GM12873 (cell line): ENCODE measurements around the gene EMP2.
A peak's percentile ranks its signal among the peaks of the same experiment; 100 is the strongest.

Experiments used
- TF ChIP-seq, protein P1 (sequence below): IDR thresholded peaks from 2 replicates; pipeline ENCODE4 v1.5.1; 2012; ENCODE audit warnings: low read depth, mild to moderate bottlenecking, moderate library complexity, low read length, control low read depth; ENCODE audit not compliant: insufficient read depth; ENCODE audit errors: missing control alignments

Gene EMP2

GRCh38 chr16:10514369-10515055 lies 65.9 kb downstream of the EMP2 start:
- TF ChIP-seq, protein P1, sequence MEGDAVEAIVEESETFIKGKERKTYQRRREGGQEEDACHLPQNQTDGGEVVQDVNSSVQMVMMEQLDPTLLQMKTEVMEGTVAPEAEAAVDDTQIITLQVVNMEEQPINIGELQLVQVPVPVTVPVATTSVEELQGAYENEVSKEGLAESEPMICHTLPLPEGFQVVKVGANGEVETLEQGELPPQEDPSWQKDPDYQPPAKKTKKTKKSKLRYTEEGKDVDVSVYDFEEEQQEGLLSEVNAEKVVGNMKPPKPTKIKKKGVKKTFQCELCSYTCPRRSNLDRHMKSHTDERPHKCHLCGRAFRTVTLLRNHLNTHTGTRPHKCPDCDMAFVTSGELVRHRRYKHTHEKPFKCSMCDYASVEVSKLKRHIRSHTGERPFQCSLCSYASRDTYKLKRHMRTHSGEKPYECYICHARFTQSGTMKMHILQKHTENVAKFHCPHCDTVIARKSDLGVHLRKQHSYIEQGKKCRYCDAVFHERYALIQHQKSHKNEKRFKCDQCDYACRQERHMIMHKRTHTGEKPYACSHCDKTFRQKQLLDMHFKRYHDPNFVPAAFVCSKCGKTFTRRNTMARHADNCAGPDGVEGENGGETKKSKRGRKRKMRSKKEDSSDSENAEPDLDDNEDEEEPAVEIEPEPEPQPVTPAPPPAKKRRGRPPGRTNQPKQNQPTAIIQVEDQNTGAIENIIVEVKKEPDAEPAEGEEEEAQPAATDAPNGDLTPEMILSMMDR: peak; percentile 62

DNA sequence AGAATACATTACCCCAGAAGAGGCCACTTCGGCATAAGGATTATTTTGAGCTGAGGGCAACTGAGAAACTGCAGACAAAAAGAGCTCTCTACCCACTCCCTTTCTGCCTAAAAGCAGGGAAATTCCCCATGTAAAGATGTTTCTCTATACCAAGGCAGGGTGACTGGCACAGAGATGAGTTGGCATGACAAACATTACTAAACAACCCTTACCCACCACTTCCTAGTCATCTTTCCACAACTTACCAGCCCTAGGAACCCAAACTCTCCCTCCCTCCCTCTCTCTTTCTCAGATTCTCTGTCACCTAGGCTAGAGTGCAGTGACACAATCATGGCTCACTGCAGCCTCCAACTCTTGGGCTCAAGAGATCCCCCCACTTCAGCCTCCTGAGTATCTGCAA lies 68.6 kb downstream of the EMP2 start:
- TF ChIP-seq, protein P1: no peak

DNA sequence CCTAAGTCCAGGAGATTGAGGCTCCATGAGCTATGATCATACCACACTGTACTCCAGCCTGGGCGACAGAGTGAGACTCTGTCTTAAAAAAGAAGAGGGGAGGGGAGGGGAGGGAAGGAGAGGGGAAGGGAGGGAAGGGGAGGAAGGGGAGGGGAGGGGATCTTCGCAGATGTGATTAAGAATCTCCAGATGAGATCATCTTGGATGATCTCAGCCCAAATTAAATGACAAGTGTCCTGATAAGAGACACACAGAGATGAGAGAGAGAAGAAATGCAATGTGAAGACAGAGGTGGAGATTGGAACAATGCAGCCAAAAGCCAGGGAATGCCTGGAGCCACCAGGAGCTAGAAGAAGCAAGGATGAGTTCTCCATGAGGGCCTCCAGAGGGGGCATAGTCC lies 70.1 kb downstream of the EMP2 start:
- TF ChIP-seq, protein P1: no peak

DNA sequence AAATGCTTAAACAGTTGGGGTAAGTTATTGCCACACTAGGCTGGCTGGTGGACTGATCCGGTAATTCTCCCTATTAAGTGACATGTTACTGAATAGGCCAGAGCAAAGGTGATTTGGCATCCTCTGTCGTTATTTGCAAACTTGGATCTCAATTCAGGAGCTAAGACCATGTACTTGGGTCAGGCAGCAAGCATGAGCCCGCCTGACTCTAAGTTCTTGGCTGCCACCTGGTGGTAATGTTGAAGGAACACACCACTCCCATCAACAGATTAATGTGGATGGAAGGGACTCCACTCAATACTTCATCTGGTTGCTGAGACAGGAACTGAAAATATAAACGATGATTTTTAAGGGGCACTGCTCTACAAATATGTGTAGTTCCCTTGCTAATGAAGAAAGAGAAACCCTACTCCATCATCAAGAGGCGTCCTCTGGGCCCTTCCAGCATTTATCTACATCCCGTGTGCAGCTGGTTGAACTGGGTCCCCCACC lies 70.8 kb downstream of the EMP2 start:
- TF ChIP-seq, protein P1: peak; percentile 83

DNA sequence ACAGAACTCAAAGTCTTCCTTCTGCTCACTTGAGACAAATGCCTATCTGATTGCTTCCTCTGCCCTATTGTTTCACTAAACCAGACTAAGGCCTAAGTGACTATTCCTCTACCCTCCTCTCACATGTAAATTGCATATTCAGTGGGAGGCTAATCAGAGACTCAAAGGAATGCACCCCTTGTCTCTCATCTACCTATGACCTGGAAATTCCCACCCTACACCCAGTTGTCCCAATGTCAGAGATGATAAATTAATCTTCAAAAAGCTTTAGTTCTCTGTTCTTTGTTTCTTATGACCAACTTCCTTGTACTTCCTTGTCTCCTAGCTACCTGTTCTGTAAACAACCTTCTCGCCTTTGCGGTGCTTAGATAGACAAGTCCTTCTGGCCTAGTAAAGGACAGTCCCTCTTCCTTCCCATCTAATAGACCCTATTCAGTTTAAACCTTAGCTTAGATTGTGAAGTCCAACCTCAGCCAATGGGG lies 76.0 kb downstream of the EMP2 start:
- TF ChIP-seq, protein P1: no peak

DNA sequence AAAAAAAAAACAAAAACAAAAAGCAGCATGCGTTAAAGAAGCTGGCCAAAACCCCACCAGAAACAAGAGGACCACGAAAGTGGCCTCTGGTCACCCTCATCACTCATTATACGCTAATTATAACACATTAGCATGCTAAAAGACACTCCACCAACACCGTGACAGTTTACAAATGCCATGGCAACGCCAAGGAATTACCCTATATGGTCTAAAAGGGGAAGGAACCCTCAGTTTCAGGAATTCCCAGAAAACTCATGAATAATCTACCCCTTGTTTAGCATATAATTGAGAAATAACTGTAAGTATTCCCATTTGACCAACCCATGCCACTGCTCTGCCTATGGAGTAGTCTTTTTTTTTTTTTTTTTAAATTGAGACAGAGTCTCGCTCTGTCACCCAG lies 77.6 kb downstream of the EMP2 start:
- TF ChIP-seq, protein P1: no peak

GRCh38 chr16:10501016-10501607 lies 79.3 kb downstream of the EMP2 start:
- TF ChIP-seq, protein P1: peak; percentile 27
